Skeletal muscle satellite cell (primary cell): ENCODE results near the gene PRPH2.

Experiments used
- H3K27me3 ChIP-seq: 2 replicates; pipeline ENCODE4 v1.7.0; 2013; ENCODE audit warnings: low read length; ENCODE audit not compliant: control insufficient read depth, insufficient read depth
- H3K36me3 ChIP-seq: 2 replicates; pipeline ENCODE4 v1.7.0; 2013; ENCODE audit warnings: mild to moderate bottlenecking, control low read depth, low read length; ENCODE audit not compliant: insufficient read depth
- H3K4me1 ChIP-seq: 2 replicates; pipeline ENCODE4 v1.7.0; 2013; ENCODE audit warnings: low read length; ENCODE audit not compliant: control insufficient read depth, insufficient read depth
- H3K4me2 ChIP-seq: 2 replicates; pipeline ENCODE4 v1.7.0; 2013; ENCODE audit warnings: mild to moderate bottlenecking, low read length
- H3K4me3 ChIP-seq: 2 replicates; pipeline ENCODE4 v1.7.0; 2013; ENCODE audit warnings: low read length
- H3K9ac ChIP-seq: 2 replicates; pipeline ENCODE4 v1.7.0; 2013; ENCODE audit warnings: mild to moderate bottlenecking, low read depth, low read length, moderate library complexity
- H3K9me3 ChIP-seq: replicated peaks from 2 replicates; pipeline ENCODE4 v1.7.0; 2013; ENCODE audit warnings: mild to moderate bottlenecking, control low read depth, low read length

PRPH2 gene

DNA sequence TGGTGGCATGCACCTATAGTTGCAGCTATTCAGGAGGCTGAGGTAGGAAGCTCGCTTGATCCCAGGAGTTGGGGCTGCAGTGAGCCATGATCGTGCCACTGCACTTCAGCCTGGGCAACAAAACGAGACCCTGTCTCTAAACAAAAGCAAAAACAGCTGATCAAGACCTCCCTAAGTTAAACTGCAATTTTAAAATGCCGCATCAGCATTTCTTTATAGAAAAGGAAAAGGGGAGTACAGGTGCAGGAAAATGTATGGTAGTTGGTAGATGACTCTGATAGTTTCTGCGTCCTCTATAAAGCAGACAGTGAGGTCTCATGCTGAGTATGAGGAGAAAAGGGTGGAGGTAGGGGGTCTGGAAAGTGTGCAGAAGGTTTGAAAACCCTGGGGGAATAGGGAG lies 32.4 kb upstream of the PRPH2 start:
- H3K4me2 ChIP-seq = no peak overlapping the region
- H3K4me1 ChIP-seq = no peaks in the 10 kb centered on the region
- H3K27me3 ChIP-seq = no peaks in the 10 kb centered on the region
- no peaks in the 10 kb centered on the region for H3K36me3 ChIP-seq
- no peak overlapping the region for H3K4me3 ChIP-seq
- H3K9ac ChIP-seq = no peak overlapping the region
- no peaks in the 10 kb centered on the region for H3K9me3 ChIP-seq

DNA sequence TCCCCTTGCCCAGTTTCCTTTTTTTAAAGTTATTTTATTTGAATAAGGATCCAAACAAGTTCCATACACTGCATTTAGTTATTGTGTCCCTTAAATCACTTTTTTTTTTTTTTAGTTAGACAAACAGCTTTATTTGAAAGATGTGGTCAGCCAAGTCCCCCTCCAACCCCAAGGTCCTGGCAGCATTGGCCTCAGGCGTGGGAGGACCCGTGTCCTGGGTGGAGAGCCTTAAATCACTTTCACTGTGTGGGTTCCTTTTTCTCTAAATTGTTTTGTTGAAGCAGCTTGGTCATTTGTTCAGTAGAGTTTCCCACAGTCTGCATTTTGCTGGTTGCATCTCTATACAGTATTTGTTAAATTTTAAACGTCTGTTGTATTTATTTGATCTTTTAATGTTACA lies 28.7 kb upstream of the PRPH2 start:
- Histone ChIP-seq H3K9ac (no peak overlapping the region), H3K4me3 (no peak overlapping the region), H3K9me3 (no peaks in the 10 kb centered on the region), H3K27me3 (no peaks in the 10 kb centered on the region), H3K36me3 (no peaks in the 10 kb centered on the region), H3K4me2 (no peak overlapping the region), H3K4me1 (peaks cover 15% of the 10 kb centered on the region)

DNA sequence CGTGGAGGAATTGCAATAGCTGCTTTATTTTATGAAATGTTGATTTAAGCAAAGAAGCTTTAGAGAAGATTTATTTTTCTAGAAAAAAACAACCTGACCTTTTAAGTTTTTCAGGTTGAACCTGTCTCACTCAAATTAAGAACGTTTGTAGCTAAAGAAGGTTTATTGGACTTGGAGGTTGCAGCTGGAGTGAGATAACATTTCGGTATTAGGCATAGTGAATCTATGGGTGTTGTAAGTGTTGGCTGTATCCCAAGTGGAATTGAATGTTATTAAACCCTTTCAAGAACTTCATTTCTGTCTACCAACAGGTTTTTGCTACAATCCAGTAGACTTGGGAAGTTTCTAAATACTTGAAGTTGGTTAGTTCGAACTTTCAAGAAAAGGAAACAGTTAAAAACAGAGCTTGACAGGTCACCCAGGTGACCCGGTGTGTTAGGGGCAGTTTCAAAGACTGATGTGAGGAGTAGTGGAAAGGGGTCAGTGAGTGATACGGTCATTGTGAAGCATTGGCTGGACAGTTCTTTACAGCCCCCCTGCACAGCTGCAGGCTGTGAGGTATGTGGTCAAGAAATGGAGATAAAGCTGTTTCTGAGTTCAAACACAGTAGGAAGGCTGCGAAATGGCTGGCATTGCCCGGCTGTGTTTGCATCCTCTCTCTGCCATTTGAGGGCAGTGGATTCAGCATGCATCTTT lies 26.0 kb upstream of the PRPH2 start:
- H3K4me1 ChIP-seq = peaks cover 24% of the 10 kb centered on the region
- H3K4me2 ChIP-seq = peak overlapping the region; percentile 93
- no peaks in the 10 kb centered on the region for H3K36me3 ChIP-seq
- H3K4me3 ChIP-seq = no peak overlapping the region
- H3K9ac ChIP-seq = no peak overlapping the region
- H3K9me3 ChIP-seq = no peaks in the 10 kb centered on the region
- no peaks in the 10 kb centered on the region for H3K27me3 ChIP-seq

DNA sequence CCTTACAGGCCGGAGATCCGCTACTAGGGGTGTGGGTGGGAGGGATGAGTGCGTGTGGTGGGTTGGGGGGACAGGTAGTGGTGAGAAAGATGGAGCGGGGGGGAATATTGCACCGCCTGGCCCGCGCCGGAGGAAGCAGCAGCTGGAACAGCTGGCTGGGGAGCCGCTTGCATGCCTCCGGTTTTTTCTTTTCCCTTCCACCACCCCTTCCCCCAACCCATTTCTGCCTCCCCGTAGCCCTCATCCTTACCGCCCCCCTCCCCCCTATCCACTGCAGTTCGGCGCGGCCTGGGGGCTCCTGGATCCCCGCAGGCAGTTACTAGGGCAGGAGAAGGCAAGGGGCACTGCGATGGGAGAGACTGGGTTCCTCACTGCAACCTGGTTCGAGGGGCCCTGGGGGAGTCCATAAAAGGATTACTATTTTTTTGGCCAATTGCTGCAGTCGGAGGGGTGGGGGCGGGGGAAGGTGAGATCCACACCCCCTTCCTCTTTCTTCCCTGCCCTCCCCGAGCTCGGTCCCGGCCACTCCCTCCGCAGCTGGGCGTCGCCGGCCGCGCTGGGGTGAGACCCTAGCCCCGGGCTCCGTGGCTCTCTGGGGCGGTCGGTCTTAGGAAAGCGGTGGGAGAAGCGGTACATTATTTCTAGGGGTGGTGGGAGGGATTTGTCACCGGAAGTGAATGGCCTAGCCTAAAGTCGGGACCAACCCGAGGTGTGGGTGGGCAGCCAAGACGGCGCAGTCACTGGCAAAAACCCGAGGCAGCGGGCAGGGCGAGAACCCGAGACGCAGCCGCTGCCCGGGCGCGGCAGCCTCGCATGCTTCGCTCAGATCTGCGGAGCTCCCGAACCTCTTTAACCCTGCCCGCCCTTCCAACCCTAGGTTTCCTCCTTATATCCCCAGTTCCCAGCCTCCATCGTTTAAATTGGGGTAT lies 24.3 kb upstream of the PRPH2 start:
- peaks cover 24% of the 10 kb centered on the region for H3K4me1 ChIP-seq
- peak overlapping the region; percentile 79 for H3K4me3 ChIP-seq
- no peaks in the 10 kb centered on the region for H3K36me3 ChIP-seq
- H3K9me3 ChIP-seq = no peaks in the 10 kb centered on the region
- H3K4me2 ChIP-seq = peak overlapping the region; percentile 93
- peak overlapping the region; percentile 92 for H3K9ac ChIP-seq
- H3K27me3 ChIP-seq = no peaks in the 10 kb centered on the region

DNA sequence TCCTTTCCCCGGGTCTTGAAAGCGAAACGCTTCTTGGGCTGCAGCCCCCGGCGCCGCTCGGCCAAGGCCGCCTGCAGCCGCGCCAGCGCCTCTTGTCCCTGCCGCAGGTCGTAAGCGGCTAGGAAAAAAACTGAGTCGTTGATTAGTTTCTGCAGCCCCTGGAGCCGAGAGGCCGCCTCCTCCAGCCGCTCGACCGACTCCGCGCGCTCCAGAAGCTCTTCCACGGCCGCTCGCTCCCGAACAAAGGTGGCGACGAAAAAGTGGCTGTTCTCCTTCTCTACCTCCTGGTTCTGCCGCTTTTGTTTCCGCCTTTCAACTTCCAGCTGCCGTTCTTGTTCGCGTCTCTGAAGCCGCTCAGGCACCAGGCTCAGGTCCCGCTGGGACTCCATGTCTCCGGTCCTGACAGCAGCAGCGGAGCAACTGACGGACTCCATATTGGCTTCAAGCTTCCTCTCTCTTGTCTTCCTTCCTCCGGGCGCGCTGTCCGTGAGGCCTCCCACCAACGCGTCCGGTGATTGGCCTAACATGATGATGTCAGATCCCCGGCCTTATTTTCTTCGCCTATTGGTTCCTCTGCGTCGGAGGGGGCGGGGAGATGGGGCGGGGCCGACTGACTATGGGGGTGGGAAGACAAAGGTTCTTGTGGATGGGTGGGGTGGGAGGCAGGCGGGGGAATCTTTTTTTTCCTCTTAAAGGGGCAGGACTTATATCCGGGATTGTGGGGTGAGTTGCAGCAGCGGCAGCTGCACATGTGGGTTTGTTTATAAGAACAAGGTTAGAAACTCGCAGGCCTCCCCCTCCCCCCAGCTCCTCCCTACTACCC lies 23.5 kb upstream of the PRPH2 start, which contains the start of gene TBCC:
TBCC (minus strand) TSS at position 464 of the 823 bp plus-strand sequence; CDS start at position 434, 30 bp downstream.
- Histone ChIP-seq H3K9ac (peak within 1 kb of the TSS; percentile 97), H3K27me3 (no peaks in the 10 kb centered on the region), H3K36me3 (no peaks in the 10 kb centered on the region), H3K4me2 (peak within 1 kb of the TSS; percentile 99), H3K9me3 (no peaks in the 10 kb centered on the region), H3K4me1 (peaks cover 24% of the 10 kb centered on the region), H3K4me3 (peak within 1 kb of the TSS; percentile 90)

DNA sequence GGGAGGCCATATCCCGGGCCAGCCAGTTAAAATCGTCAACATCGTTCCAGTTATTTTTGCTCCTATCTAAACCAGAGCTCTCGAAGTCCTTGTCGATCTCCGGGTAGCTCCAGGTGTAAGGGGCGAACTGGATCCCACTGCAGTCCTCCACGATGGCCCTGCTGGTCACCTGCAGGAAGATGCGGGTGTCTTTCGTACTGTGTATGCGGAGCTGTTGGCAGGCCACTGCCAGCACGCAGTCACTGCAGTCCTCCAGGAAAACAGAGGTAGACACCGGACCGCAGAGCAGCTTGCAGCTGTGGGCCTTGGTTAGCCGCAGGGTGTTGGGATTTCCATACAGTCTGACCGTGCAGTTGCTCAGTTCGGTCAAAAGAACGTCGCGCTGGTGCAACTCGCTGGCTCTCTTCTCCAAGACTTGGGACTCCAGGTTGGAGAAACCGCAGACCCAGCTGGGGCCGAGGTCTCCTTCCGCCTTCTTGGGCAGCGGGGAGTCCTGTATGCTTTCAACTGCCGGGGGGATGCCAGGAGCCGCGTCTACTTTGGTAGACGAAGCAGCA lies 22.8 kb upstream of the PRPH2 start:
- Histone ChIP-seq H3K27me3 (no peaks in the 10 kb centered on the region), H3K4me2 (peak overlapping the region; percentile 99)

DNA sequence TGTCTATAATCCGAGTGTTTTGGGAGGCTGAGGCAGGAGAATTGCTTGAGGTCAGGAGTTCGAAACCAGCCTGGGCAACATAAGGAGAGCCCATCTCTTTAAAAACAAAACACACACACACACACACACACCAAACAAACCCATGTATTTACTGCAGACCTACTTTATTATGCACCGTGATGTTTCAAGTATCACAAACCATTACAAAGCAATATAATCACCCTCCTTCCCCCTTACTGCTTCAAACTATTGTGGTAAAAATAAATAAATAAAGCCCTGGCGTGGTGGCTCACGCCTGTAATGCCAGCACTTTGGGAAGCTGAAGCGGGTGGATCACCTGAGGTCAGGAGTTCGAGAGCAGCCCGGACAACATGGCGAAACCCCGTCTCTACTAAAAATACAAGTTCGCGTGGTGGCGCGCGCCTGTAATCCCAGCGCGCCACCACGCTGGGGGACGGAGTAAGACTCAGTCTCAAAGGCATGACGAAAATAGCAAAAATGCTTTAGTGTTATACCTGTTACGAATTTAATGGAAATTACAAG lies 22.0 kb upstream of the PRPH2 start:
- H3K9me3 ChIP-seq = no peaks in the 10 kb centered on the region
- H3K27me3 ChIP-seq = no peaks in the 10 kb centered on the region
- peak overlapping the region; percentile 99 for H3K4me2 ChIP-seq
- H3K4me1 ChIP-seq = peaks cover 24% of the 10 kb centered on the region
- no peaks in the 10 kb centered on the region for H3K36me3 ChIP-seq
- H3K9ac ChIP-seq = peak overlapping the region; percentile 97
- peak overlapping the region; percentile 90 for H3K4me3 ChIP-seq

More for the DNA sequence above, 22.8 kb upstream of the PRPH2 start:
- H3K9ac ChIP-seq = peak overlapping the region; percentile 97
- H3K4me1 ChIP-seq = peaks cover 24% of the 10 kb centered on the region
- H3K4me3 ChIP-seq = peak overlapping the region; percentile 90
- H3K36me3 ChIP-seq = no peaks in the 10 kb centered on the region
- no peaks in the 10 kb centered on the region for H3K9me3 ChIP-seq

DNA sequence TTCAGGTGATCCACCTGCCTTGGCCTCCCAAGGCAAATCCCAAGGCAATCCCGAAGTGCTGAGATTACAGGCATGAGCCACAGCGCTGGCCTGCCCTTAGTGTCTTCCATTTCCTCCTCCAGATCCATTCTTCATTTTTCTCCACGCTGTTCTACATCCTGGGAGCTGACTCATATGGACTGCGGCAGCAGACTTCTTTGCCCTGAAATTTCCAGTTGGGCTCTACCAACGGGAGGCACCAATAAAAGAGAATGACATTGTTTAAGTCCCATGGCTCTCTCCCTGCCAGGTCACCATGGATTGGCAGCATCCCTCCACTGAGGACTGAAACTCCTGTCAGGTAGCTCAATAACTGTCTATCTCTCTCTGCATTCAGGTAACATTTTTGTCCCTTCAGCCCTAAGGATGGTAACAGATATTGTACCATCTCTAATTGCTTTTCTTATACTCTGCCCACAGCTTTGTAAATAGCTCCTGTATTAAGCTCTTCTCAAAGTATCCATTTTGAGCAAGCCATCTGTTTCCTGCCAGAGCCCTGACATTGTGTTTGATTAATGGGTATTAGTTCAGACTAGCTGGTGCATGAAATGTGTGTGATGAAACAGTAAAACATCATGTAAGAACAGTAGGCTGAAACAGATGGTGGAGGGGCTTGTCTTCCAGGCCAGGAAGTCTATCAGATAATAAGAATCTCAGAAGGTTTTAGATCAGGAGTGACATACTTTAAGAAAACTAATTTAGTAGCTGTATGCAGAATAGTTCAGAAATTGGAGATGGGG lies 19.9 kb upstream of the PRPH2 start:
- no peak overlapping the region for H3K4me3 ChIP-seq
- peaks cover 4% of the 10 kb centered on the region for H3K27me3 ChIP-seq
- no peak overlapping the region for H3K4me2 ChIP-seq
- peaks cover 8% of the 10 kb centered on the region for H3K4me1 ChIP-seq
- H3K9me3 ChIP-seq = no peaks in the 10 kb centered on the region
- H3K9ac ChIP-seq = no peak overlapping the region
- H3K36me3 ChIP-seq = no peaks in the 10 kb centered on the region

DNA sequence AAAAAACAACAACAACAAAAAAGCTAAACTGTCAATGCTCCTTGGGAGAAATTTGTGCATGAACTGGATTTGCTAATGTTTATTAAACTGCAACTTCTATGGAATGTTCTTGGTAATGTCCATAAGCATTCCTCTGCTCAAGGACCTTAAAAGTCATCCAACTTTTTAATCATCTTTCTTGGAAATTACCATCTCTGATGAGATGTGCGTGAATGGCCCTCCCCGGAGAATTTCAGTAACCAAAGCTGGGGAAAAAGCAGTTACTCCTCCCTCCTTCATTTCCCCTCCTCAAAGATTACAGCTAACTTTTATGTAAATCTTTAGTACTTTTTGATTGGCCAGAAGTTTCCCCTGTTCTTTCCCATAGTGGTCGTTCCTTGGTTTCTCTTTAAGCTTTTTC lies 18.3 kb upstream of the PRPH2 start:
- Histone ChIP-seq H3K4me2 (no peak overlapping the region), H3K36me3 (no peaks in the 10 kb centered on the region), H3K9me3 (no peaks in the 10 kb centered on the region), H3K4me3 (no peak overlapping the region), H3K9ac (no peak overlapping the region), H3K4me1 (peaks cover 8% of the 10 kb centered on the region), H3K27me3 (peaks cover 4% of the 10 kb centered on the region)

DNA sequence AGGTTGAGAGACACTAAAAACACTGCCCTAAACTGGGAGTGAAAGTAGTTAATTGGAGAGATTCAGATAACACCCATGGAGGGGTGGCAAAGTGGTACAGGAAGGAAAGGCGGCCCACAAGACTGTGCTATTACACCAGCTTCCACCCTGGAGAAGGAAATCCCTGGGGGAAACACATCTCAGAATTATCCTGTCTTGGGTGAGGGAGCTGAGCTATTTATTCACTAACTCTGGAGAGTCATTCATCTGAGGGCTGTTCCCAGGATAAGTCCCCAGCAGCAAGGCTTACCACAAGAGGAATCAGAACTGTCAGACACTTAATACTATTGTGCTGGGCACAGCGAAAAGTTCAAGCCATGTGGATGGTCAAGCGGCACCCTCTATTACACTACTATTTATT lies 13.6 kb upstream of the PRPH2 start:
- no peak overlapping the region for H3K4me2 ChIP-seq
- H3K27me3 ChIP-seq = peaks cover 4% of the 10 kb centered on the region
- no peak overlapping the region for H3K9ac ChIP-seq
- H3K36me3 ChIP-seq = no peaks in the 10 kb centered on the region
- H3K4me3 ChIP-seq = no peak overlapping the region
- no peaks in the 10 kb centered on the region for H3K9me3 ChIP-seq
- H3K4me1 ChIP-seq = no peaks in the 10 kb centered on the region
